ENCODE results near the gene ZMYM5.

GRCh38 chr13:19810151-19810550, 53.3 kb downstream of the ZMYM5 start:
- TF ChIP-seq, protein P1, sequence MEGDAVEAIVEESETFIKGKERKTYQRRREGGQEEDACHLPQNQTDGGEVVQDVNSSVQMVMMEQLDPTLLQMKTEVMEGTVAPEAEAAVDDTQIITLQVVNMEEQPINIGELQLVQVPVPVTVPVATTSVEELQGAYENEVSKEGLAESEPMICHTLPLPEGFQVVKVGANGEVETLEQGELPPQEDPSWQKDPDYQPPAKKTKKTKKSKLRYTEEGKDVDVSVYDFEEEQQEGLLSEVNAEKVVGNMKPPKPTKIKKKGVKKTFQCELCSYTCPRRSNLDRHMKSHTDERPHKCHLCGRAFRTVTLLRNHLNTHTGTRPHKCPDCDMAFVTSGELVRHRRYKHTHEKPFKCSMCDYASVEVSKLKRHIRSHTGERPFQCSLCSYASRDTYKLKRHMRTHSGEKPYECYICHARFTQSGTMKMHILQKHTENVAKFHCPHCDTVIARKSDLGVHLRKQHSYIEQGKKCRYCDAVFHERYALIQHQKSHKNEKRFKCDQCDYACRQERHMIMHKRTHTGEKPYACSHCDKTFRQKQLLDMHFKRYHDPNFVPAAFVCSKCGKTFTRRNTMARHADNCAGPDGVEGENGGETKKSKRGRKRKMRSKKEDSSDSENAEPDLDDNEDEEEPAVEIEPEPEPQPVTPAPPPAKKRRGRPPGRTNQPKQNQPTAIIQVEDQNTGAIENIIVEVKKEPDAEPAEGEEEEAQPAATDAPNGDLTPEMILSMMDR (IDR thresholded peaks at IDR 0.05) = no peak
- no peak for TF ChIP-seq ZFX (IDR thresholded peaks at IDR 0.05; ENCODE audit: borderline replicate concordance)

All from 22Rv1 (cell line).